ENCODE data around the gene NIPAL3.

DNA sequence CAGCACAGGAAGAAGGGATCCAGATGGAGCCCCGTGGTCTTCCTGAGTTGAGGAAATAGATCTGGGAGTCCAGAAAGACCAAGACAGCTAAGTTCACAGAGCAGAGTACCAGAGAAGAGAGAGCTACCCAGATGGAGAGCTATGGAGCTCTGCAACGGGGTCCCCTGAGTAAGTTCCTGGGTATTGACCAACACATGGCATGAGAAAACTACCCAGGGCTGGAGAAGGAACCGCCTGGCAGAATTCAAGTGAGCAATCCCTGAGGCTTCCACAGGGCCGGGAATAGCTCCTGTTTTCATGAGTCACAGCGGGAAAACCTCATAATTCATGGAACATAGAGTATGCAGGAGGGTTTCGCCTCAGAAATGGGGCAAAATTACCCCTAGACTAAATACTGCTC is 21.7 kb upstream of the NIPAL3 start:
- TF ChIP-seq, protein P1, sequence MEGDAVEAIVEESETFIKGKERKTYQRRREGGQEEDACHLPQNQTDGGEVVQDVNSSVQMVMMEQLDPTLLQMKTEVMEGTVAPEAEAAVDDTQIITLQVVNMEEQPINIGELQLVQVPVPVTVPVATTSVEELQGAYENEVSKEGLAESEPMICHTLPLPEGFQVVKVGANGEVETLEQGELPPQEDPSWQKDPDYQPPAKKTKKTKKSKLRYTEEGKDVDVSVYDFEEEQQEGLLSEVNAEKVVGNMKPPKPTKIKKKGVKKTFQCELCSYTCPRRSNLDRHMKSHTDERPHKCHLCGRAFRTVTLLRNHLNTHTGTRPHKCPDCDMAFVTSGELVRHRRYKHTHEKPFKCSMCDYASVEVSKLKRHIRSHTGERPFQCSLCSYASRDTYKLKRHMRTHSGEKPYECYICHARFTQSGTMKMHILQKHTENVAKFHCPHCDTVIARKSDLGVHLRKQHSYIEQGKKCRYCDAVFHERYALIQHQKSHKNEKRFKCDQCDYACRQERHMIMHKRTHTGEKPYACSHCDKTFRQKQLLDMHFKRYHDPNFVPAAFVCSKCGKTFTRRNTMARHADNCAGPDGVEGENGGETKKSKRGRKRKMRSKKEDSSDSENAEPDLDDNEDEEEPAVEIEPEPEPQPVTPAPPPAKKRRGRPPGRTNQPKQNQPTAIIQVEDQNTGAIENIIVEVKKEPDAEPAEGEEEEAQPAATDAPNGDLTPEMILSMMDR (IDR thresholded peaks at IDR 0.05), result no peak
- TF ChIP-seq POLR2A (IDR thresholded peaks at IDR 0.05) (no peak), EP300 (IDR thresholded peaks at IDR 0.05) (no peak)
